Vagina (tissue), 2 donors: ENCODE measurements around the gene CELA2A. TPM values are rescaled to one million over a fixed set of nuclear protein-coding genes. Genes with fewer than 3 reads are reported as not detected.
"Not testable (repeated sequence)": the region's sequence is repeated elsewhere in the genome, so short reads cannot be mapped to it uniquely, and the experiment has no call there.

ENCODE experiments used
- DNase-seq, 2 donors: peaks; one replicate each; pipeline ENCODE4 v3.0.0-alpha.2; 2017; ENCODE audit errors: extremely low spot score in 2 of 2
- H3K27ac ChIP-seq: fragments of 200-600 bp; sonication (generic); one replicate; pipeline ENCODE4 v1.5.1; 2019
- H3K27me3 ChIP-seq: fragments of 200-600 bp; sonication (generic); one replicate; pipeline ENCODE4 v1.5.1; 2019
- H3K36me3 ChIP-seq, 2 donors: fragments of 200-600 bp; sonication (generic); one replicate each; pipeline ENCODE4 v1.5.1; 2017 to 2019
- H3K4me1 ChIP-seq: fragments of 200-600 bp; sonication (generic); one replicate; pipeline ENCODE4 v1.5.1; 2019
- H3K4me3 ChIP-seq, 2 donors: fragments of 200-600 bp; sonication (generic); 1 replicate in 1 of 2; 2 replicates in 1 of 2; pipeline ENCODE4 v1.5.1; 2016 to 2019
- H3K9me3 ChIP-seq: fragments of 200-600 bp; sonication (generic); one replicate; pipeline ENCODE4 v1.5.1; 2019
- POLR2A ChIP-seq, 2 donors: fragments of 450-650 bp; IDR thresholded peaks; one replicate each; pipeline ENCODE4 v1.6.1; 2017; ENCODE audit warnings: antibody characterized with exemption in 2 of 2, mild to moderate bottlenecking in 2 of 2, moderate library complexity in 2 of 2
- POLR2AphosphoS5 ChIP-seq, 2 donors: sonication (generic); formaldehyde crosslinking; IDR thresholded peaks; one replicate each; pipeline ENCODE4 v1.9.0; 2017; ENCODE audit warnings: antibody characterized with exemption in 2 of 2, mild to moderate bottlenecking in 2 of 2, low read depth in 1 of 2; ENCODE audit not compliant: insufficient read depth in 1 of 2
- intact Hi-C: fragments of 100-400 bp; cut with DNase I; formaldehyde crosslinking; loops from one replicate; pipeline ENCODE4 v1.15.1; 2023
- total RNA-seq: library from RNA; depleted of rRNA; stranded (reverse); fragments of >200 nt; gene quantifications from one replicate; pipeline ENCODE4 v1.2.3, GENCODE V29; 2016
- TF ChIP-seq, protein P1 (sequence below), 3 experiments: fragments of 450-650 bp in 2 of 3; fragments of 200-600 bp in 1 of 3; sonication (generic) in 1 of 3; IDR thresholded peaks; one replicate each; pipeline ENCODE4 v1.5.1; 2017 to 2019; ENCODE audit warnings: antibody characterized with exemption in 3 of 3, mild to moderate bottlenecking in 2 of 3, moderate library complexity in 2 of 3

The CELA2A gene
- total RNA-seq, 1 donor from 2014 or later, result not detected

DNA sequence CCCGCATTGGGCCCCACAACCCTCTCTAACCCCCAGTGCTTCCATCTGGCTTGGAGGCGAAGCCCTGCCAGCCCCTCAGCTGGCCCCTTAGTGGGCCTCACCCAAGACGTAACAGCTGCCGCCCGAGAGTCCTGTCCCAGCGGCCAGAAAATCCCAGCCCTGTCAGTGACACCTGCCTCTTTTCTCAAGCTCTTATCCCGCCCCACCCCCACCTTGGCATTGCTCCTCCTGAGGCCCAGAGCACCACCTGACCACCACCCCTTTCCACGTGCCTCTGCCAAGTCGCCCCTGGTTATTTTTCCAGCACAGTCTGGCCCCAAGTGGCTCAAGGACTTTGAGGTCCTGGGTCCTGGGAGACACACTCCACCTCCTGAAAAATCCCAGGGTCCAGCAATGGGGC, 24.2 kb upstream of the CELA2A start:
- H3K4me3 ChIP-seq, result no peak overlapping the region
- no peaks in the 10 kb centered on the region for H3K27me3 ChIP-seq
- peaks cover 0 to 4% of the 10 kb centered on the region in 2 donors for H3K36me3 ChIP-seq
- H3K4me1 ChIP-seq, result peaks cover 4% of the 10 kb centered on the region
- H3K9me3 ChIP-seq, result no peaks in the 10 kb centered on the region
- no peak overlapping the region for H3K27ac ChIP-seq
- intact Hi-C loops, result no loop called here
- no peak for DNase-seq
- TF ChIP-seq, protein P1, sequence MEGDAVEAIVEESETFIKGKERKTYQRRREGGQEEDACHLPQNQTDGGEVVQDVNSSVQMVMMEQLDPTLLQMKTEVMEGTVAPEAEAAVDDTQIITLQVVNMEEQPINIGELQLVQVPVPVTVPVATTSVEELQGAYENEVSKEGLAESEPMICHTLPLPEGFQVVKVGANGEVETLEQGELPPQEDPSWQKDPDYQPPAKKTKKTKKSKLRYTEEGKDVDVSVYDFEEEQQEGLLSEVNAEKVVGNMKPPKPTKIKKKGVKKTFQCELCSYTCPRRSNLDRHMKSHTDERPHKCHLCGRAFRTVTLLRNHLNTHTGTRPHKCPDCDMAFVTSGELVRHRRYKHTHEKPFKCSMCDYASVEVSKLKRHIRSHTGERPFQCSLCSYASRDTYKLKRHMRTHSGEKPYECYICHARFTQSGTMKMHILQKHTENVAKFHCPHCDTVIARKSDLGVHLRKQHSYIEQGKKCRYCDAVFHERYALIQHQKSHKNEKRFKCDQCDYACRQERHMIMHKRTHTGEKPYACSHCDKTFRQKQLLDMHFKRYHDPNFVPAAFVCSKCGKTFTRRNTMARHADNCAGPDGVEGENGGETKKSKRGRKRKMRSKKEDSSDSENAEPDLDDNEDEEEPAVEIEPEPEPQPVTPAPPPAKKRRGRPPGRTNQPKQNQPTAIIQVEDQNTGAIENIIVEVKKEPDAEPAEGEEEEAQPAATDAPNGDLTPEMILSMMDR (IDR thresholded peaks at IDR 0.05), result no peak
- TF ChIP-seq POLR2A (IDR thresholded peaks at IDR 0.05) (no peak), POLR2AphosphoS5 (IDR thresholded peaks at IDR 0.05; ENCODE audit: insufficient read depth in 1 of 2, low read depth in 1 of 2) (no peak)

DNA sequence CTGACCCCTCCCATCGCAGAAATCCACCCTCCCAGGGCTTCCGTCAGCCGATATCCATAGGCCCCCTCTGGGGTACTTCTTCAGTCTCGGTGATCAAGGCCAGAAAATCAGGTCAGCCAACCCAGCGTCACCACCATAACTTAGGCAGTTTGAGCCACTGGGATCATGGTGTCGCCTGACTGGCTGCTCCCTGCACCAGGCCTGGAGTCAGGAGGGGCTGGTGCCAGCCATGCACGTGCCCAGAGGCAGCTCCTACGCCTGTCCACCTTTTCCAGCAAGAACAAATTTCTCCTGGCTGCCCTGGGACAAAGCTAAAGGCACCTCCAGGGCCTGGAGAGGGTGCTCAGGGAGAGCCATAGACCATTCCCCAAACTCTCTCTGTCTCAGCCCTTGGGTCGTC, 23.1 kb upstream of the CELA2A start:
- H3K27ac ChIP-seq, result no peak overlapping the region
- no peaks in the 10 kb centered on the region for H3K4me1 ChIP-seq
- no peaks in the 10 kb centered on the region for H3K27me3 ChIP-seq
- H3K36me3 ChIP-seq, result no peaks in the 10 kb centered on the region
- H3K4me3 ChIP-seq, result no peak overlapping the region
- TF ChIP-seq, protein P1 (IDR thresholded peaks at IDR 0.05), result no peak
- TF ChIP-seq POLR2AphosphoS5 (IDR thresholded peaks at IDR 0.05; ENCODE audit: insufficient read depth in 1 of 2, low read depth in 1 of 2) (no peak), POLR2A (IDR thresholded peaks at IDR 0.05) (no peak)
- intact Hi-C loops, result no loop called here
- no peak for DNase-seq
- no peaks in the 10 kb centered on the region for H3K9me3 ChIP-seq

DNA sequence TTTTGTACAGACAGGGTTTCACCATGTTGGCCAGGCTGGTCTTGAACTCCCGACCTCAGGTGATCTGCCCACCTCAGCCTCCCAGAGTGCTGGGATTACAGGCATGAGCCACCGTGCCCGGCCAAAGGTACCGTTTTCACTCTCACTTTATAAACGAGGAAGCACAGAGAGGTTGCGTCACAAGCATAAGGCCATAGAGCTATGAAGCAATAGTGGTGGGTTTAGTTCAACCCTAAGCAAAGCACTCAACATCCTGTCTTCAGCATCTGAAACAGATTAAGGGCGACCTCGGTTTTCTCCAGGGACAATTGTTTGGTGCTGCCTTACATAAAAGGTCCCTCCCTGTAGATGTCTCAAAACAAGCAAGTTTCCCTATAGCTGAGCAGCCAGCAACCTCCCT, 21.8 kb upstream of the CELA2A start:
- intact Hi-C loops, H3K4me3 ChIP-seq, DNase-seq, H3K4me1 ChIP-seq, H3K27me3 ChIP-seq, H3K36me3 ChIP-seq, H3K27ac ChIP-seq, H3K9me3 ChIP-seq: not testable (repeated sequence)

DNA sequence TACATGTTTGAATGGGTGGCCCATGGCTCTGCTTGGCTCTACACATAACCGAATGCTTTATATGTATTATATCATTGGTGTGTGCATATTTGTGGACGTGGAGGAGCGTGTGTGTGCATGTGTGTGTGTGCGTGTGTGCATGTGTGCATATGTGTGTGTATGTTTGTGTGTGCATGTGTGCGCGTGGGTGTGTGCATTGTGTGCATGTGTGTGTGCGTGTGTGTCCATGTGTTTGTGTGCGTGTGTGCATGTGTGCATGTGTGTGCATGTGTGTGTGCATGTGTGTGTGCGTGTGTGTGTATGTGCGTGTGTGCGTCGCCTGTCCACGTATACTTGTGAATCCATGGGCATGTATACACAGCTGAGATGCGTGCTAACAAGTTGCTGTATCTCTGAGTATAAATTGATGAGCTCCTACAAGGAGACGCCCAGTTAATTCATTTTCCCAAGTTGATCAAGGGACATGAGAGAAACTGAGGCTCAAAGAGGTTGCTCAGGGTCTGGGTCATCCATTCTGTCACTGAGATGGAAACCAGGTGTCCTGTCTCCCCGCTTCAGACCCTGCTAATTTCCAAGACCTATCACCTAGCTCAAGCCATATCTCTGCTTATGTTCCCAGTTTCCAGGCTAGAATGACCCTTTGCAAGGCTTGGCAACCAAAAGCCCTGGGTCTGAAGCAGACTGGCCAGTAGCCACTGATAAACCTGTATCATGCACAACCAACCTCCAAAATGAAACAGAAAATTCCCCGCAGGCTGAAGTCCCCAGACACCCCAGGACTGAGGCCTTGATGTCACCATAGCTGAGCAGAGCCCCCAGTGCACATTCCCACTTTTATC, 21.1 kb upstream of the CELA2A start:
- H3K9me3 ChIP-seq, result no peaks in the 10 kb centered on the region
- no peak for DNase-seq
- intact Hi-C loops, result no loop called here
- no peaks in the 10 kb centered on the region for H3K36me3 ChIP-seq
- TF ChIP-seq, protein P1 (IDR thresholded peaks at IDR 0.05), result no peak
- no peak for TF ChIP-seq POLR2AphosphoS5 (IDR thresholded peaks at IDR 0.05; ENCODE audit: insufficient read depth in 1 of 2, low read depth in 1 of 2)
- TF ChIP-seq POLR2A (IDR thresholded peaks at IDR 0.05), result no peak
- no peak overlapping the region for H3K27ac ChIP-seq
- H3K4me1 ChIP-seq, result no peaks in the 10 kb centered on the region
- H3K4me3 ChIP-seq, result no peak overlapping the region
- H3K27me3 ChIP-seq, result no peaks in the 10 kb centered on the region

DNA sequence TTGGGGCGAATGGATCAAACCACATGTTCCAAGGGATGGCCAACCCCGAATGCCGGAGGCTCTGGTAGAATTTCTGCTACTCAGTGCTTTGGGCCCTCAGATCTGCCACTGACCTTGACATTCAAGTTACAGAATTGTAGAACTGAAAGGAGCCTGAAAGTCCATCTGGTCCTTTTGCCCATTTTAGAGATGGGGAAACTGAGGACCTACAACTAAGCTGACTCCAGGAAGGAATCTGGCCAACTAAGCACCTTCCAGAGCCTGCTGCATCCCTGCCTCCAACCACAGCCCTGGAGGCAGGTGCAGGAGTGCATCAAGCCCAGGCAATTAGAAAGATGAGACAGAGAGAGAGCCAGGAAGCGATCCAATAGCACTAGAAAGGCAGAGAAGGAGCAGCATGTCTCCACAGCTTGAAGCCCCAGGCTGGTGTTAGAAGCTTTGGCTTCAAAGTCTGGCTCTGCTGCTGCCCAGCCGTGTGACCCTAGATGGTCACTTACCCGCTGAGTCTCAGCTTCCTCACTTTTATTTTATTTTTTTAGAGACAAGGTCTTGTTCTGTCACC, 19.6 kb upstream of the CELA2A start:
- TF ChIP-seq POLR2A (IDR thresholded peaks at IDR 0.05) (no peak), POLR2AphosphoS5 (IDR thresholded peaks at IDR 0.05; ENCODE audit: insufficient read depth in 1 of 2, low read depth in 1 of 2) (no peak)
- TF ChIP-seq, protein P1 (IDR thresholded peaks at IDR 0.05), result no peak
- intact Hi-C loops, result no loop called here
- no peak overlapping the region for H3K4me3 ChIP-seq
- no peaks in the 10 kb centered on the region for H3K9me3 ChIP-seq
- no peak for DNase-seq
- H3K27me3 ChIP-seq, result no peaks in the 10 kb centered on the region
- H3K4me1 ChIP-seq, result no peaks in the 10 kb centered on the region
- H3K27ac ChIP-seq, result no peak overlapping the region
- H3K36me3 ChIP-seq, result no peaks in the 10 kb centered on the region
